Glutamatergic neuron (in vitro differentiated cells): ENCODE results near the gene POC1A. TPM values are rescaled to one million over a fixed set of nuclear protein-coding genes. Genes with fewer than 3 reads are reported as not detected.
A peak's percentile ranks its signal among the peaks of the same experiment; 100 is the strongest.

Source experiments
- DNase-seq: peaks from one replicate; pipeline ENCODE4 v3.0.0; 2022
- H3K27ac Mint-ChIP-seq: one replicate; pipeline ENCODE4 v1.8.0; 2020; ENCODE audit warnings: mild to moderate bottlenecking, mixed read lengths, inconsistent platforms; ENCODE audit not compliant: unreplicated experiment
- H3K27me3 Mint-ChIP-seq: one replicate; pipeline ENCODE4 v1.8.0; 2020; ENCODE audit warnings: mild to moderate bottlenecking, moderate library complexity, mixed read lengths, inconsistent platforms; ENCODE audit not compliant: unreplicated experiment
- H3K36me3 Mint-ChIP-seq: one replicate; pipeline ENCODE4 v1.8.0; 2020; ENCODE audit warnings: mild to moderate bottlenecking, mixed read lengths, inconsistent platforms; ENCODE audit not compliant: unreplicated experiment
- H3K4me1 Mint-ChIP-seq: one replicate; pipeline ENCODE4 v1.8.0; 2020; ENCODE audit warnings: mild to moderate bottlenecking, low read depth, mixed read lengths, inconsistent platforms; ENCODE audit not compliant: unreplicated experiment
- H3K4me3 Mint-ChIP-seq: one replicate; pipeline ENCODE4 v1.8.0; 2020; ENCODE audit warnings: mild to moderate bottlenecking, mixed read lengths, inconsistent platforms; ENCODE audit not compliant: unreplicated experiment
- H3K9me3 Mint-ChIP-seq: one replicate; pipeline ENCODE4 v1.8.0; 2020; ENCODE audit warnings: mild to moderate bottlenecking, moderate library complexity, mixed read lengths, inconsistent platforms; ENCODE audit not compliant: unreplicated experiment
- long read RNA-seq: library from polyadenylated mRNA; unstranded; transcript quantifications from one replicate; pipeline ENCODE4 v2.0.0, GENCODE V29; 2020; ENCODE audit not compliant: unreplicated experiment
- total RNA-seq: library from RNA; stranded (reverse); fragmentation: NEBNext Ultra II Directional; extraction: Animal tissue kit (Norgen Biotek cat#: 25700); gene quantifications from one replicate; pipeline ENCODE4 v1.2.1, GENCODE V29; 2021; ENCODE audit not compliant: unreplicated experiment
- TF ChIP-seq, protein P1 (sequence below): fragments of 200-600 bp; sonication (generic); IDR thresholded peaks from one replicate; pipeline ENCODE4 v1.5.0; 2021; ENCODE audit not compliant: partially characterized antibody, unreplicated experiment

POC1A gene
- total RNA-seq, result 3.2 TPM
- long read RNA-seq, partial matches to known transcripts, result 2 of 6 reads
- long read RNA-seq, other reads (novel, unspliced or antisense), result 2 of 6 reads

DNA sequence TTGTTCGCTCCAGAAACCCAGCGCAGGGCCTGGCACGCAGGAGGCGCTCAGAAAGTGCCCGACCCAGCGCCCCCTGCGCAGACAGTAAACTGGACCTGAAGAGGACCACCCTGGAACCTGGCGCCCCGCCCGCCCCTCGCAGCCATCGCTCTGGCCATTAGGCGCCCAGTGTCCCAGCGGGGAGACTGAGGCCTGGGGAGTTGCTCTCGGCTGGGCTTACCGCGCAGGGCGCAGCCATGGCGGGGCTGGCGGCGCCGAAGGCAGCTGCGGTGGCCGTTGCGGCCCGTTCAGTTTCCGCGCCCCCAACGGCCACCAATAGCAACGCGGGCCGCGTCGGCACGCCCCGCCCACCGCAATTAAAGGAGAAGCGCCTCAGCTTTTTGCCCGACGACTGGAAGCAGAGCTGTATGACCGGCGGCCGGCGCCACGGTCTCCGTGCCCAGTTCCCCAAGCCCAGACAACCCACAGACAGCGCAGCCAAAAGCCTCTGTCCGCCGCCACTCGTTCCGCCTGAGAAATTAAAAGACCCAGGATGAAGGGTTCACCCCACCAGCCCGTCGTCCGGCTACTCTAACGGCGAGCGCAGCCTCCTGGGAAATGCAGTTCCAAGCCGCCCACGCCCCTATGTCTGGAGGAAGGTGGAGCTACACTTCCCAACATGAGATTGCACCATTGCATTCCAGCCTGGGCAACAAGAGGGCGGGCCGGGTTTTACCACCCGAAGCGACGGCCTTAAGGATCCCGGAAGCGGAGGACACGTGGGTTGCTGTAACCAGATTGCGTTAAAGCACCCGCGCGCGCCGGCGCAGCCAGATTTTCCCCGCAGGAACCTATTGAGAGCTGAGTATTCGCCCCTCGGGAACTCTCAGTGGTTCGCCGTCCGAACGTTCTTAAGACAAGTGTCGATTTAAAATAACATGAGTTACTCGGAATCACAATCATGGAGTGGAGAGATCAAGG lies at the start of gene POC1A:
TSS of gene POC1A (minus strand) at position 289 of the 960 bp plus-strand sequence. CDS start at position 238, 51 bp downstream.
- Mint-ChIP-seq H3K4me3 (peak within 1 kb of the TSS; percentile 96), H3K4me1 (no peaks in the 10 kb centered on the region), H3K27me3 (no peaks in the 10 kb centered on the region), H3K27ac (peak within 1 kb of the TSS; percentile 88), H3K9me3 (no peaks in the 10 kb centered on the region), H3K36me3 (no peaks in the 10 kb centered on the region)
- TF ChIP-seq, protein P1, sequence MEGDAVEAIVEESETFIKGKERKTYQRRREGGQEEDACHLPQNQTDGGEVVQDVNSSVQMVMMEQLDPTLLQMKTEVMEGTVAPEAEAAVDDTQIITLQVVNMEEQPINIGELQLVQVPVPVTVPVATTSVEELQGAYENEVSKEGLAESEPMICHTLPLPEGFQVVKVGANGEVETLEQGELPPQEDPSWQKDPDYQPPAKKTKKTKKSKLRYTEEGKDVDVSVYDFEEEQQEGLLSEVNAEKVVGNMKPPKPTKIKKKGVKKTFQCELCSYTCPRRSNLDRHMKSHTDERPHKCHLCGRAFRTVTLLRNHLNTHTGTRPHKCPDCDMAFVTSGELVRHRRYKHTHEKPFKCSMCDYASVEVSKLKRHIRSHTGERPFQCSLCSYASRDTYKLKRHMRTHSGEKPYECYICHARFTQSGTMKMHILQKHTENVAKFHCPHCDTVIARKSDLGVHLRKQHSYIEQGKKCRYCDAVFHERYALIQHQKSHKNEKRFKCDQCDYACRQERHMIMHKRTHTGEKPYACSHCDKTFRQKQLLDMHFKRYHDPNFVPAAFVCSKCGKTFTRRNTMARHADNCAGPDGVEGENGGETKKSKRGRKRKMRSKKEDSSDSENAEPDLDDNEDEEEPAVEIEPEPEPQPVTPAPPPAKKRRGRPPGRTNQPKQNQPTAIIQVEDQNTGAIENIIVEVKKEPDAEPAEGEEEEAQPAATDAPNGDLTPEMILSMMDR, result peak; percentile 65
- DNase-seq, result peak; percentile 90

DNA sequence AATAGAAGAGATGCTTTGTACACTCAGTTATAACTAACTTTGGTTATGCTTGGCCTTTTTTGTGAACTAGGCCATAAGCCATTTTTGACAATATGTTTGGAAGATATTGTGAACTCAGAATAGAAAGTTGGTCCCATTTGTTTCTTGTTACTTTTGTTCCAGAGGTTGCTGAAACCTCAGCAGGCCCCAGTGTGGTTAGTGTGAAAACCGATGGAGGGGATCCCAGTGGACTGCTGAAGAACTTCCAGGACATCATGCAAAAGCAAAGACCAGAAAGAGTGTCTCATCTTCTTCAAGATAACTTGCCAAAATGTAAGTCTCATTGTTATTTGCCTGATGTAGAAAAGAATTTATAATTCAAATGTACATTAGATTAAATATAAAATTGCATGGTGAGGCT lies 49.5 kb upstream of the POC1A start:
- no peak for DNase-seq
- Mint-ChIP-seq H3K9me3 (no peaks in the 10 kb centered on the region), H3K27me3 (peaks cover 4% of the 10 kb centered on the region), H3K27ac (no peak overlapping the region), H3K4me3 (no peak overlapping the region), H3K4me1 (peaks cover 6% of the 10 kb centered on the region), H3K36me3 (no peaks in the 10 kb centered on the region)
- TF ChIP-seq, protein P1, result no peak

DNA sequence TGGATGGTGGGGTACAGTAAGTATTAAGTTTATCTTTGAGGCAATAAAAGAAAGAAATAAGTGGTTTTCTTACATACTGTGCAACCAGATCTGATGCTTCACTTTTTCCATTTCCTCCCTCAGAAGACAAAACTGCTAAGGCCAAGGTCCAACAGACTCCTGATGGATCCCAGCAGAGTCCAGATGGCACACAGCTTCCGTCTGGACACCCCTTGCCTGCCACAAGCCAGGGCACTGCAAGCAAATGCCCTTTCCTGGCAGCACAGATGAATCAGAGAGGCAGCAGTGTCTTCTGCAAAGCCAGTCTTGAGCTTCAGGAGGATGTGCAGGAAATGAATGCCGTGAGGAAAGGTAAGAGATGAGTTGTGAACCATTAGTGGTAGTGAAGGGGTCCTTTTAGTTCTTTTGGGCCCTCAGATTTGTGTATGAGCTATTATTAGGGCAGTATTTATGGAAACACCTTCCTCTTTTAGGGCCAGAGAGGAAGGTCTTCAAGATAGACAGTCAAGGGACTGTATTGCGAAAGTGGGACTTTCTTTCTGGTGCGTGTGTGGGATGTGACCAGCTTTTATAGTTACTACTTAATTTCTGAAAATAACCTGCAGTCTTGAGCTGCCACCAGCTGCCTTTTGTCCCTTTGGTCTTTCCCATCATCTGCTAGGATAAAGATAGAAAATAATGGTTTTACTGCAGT lies 48.3 kb upstream of the POC1A start:
- no peaks in the 10 kb centered on the region for H3K36me3 Mint-ChIP-seq
- peaks cover 8% of the 10 kb centered on the region for H3K27me3 Mint-ChIP-seq
- no peak for DNase-seq
- H3K27ac Mint-ChIP-seq, result no peak overlapping the region
- TF ChIP-seq, protein P1, result no peak
- peaks cover under 1% of the 10 kb centered on the region for H3K9me3 Mint-ChIP-seq
- no peak overlapping the region for H3K4me3 Mint-ChIP-seq
- peaks cover 11% of the 10 kb centered on the region for H3K4me1 Mint-ChIP-seq

DNA sequence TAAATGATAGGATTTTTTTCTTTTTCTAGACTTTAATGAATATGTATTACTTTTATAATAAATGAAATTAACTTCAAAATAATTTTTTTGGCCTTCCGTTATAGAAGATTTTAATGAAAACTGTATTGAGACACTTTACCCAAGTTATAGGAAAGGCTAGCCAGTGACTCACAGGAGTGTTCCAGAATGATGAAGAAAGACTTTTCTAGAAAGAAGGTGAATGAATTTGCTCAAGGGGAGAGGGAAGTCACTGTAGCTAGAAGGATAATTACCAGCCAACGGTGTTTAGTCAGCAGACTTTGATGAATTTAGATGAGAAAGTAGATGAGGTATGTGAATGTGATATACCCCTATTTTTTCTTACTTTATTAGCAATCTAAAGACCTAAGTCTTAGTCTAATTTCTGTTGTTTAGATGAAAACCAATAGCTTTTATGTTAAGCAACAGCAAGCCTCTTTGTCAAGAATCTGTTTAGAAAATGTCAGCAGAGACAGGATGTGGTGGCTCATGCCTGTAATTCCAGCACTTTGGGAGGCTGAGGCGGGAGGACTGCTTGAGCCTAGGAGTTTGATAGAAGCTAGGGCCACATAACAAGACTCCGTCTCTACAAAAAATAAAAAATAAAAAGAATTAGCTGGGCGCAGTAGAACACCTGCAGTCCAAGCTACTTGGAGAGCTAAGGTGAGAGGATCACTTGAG lies 46.9 kb upstream of the POC1A start:
- Mint-ChIP-seq H3K27me3 (peaks cover 7% of the 10 kb centered on the region), H3K36me3 (no peaks in the 10 kb centered on the region), H3K9me3 (peaks cover 3% of the 10 kb centered on the region), H3K4me1 (peaks cover 13% of the 10 kb centered on the region), H3K4me3 (no peak overlapping the region), H3K27ac (no peak overlapping the region)
- DNase-seq, result no peak
- TF ChIP-seq, protein P1, result no peak
